DOHH2 (cell line): ENCODE results near the gene OR13H1.
"Not testable (repeated sequence)": the region's sequence is repeated elsewhere in the genome, so short reads cannot be mapped to it uniquely, and the experiment has no call there.

ENCODE experiments used
- H3F3A ChIP-seq: fragments of 200-600 bp; sonication (generic), shearing (Covaris generic); 2 replicates; pipeline ENCODE4 v1.6.0; 2016; ENCODE audit warnings: antibody characterized with exemption, mild to moderate bottlenecking; ENCODE audit not compliant: control insufficient read depth, insufficient read depth
- H3K27ac ChIP-seq: fragments of 200-600 bp; sonication (generic); 2 replicates; pipeline ENCODE4 v1.5.1; 2014; ENCODE audit warnings: low read depth, mild to moderate bottlenecking, low read length, moderate library complexity
- H3K27me3 ChIP-seq: fragments of 200-600 bp; sonication (generic); 2 replicates; pipeline ENCODE4 v1.6.1; 2014; ENCODE audit warnings: mild to moderate bottlenecking, low read length, mixed read lengths; ENCODE audit not compliant: control insufficient read depth
- H3K36me3 ChIP-seq: fragments of 200-600 bp; sonication (generic); 2 replicates; pipeline ENCODE4 v1.6.1; 2014; ENCODE audit warnings: mild to moderate bottlenecking, low read length, moderate library complexity, mixed read lengths; ENCODE audit not compliant: control insufficient read depth
- H3K4me1 ChIP-seq: fragments of 200-600 bp; sonication (generic); 2 replicates; pipeline ENCODE4 v1.6.1; 2014; ENCODE audit warnings: mild to moderate bottlenecking, low read length, mixed read lengths; ENCODE audit not compliant: control insufficient read depth
- H3K4me2 ChIP-seq: fragments of 200-600 bp; sonication (generic); 2 replicates; pipeline ENCODE4 v1.6.0; 2014; ENCODE audit warnings: mild to moderate bottlenecking, low read length, moderate library complexity
- H3K4me3 ChIP-seq: fragments of 200-600 bp; sonication (generic); 2 replicates; pipeline ENCODE4 v1.5.1; 2014; ENCODE audit warnings: mild to moderate bottlenecking, low read length, mixed read lengths
- H3K79me2 ChIP-seq: fragments of 200-600 bp; sonication (generic); 2 replicates; pipeline ENCODE4 v1.6.1; 2014; ENCODE audit warnings: mild to moderate bottlenecking, low read length, mixed read lengths; ENCODE audit not compliant: control insufficient read depth
- H3K9me2 ChIP-seq: fragments of 200-600 bp; sonication (generic); replicated peaks from 2 replicates; pipeline ENCODE4 v1.6.1; 2014; ENCODE audit warnings: mild to moderate bottlenecking, low read length, mixed read lengths; ENCODE audit not compliant: control insufficient read depth
- H3K9me3 ChIP-seq: fragments of 200-600 bp; sonication (generic); 2 replicates; pipeline ENCODE4 v1.6.1; 2014; ENCODE audit warnings: antibody characterized with exemption, low read length, mixed read lengths; ENCODE audit not compliant: control insufficient read depth, insufficient read depth
- H4K20me1 ChIP-seq: fragments of 200-600 bp; sonication (generic); 2 replicates; pipeline ENCODE4 v1.6.0; 2014; ENCODE audit warnings: low read depth, mild to moderate bottlenecking, antibody characterized with exemption, low read length, moderate library complexity; ENCODE audit not compliant: control insufficient read depth, insufficient read depth
- EZH2phosphoT487 ChIP-seq: fragments of 200-600 bp; sonication (generic); IDR thresholded peaks from 2 replicates; pipeline ENCODE4 v1.6.1; 2017; ENCODE audit warnings: borderline replicate concordance, mild to moderate bottlenecking, antibody characterized with exemption, low read length, moderate library complexity, mixed read lengths
- TF ChIP-seq, protein P1 (sequence below): fragments of 200-600 bp; sonication (generic); IDR thresholded peaks from one replicate; pipeline ENCODE4 v1.5.1; 2014; ENCODE audit warnings: antibody characterized with exemption, mild to moderate bottlenecking, low read depth, low read length; ENCODE audit not compliant: poor library complexity, severe bottlenecking

Gene OR13H1

GRCh38 chrX:131544218-131544617, 344 bp downstream of the OR13H1 start:
- Histone ChIP-seq H3K79me2 (no peaks in the 10 kb centered on the region), H3K4me2 (no peak overlapping the region), H3K4me1 (no peaks in the 10 kb centered on the region), H3K9me3 (no peaks in the 10 kb centered on the region), H3K27me3 (no peaks in the 10 kb centered on the region), H3K9me2 (no peaks in the 10 kb centered on the region), H3K27ac (no peak overlapping the region), H3K4me3 (no peak overlapping the region), H3F3A (no peaks in the 10 kb centered on the region), H3K36me3 (no peaks in the 10 kb centered on the region), H4K20me1 (no peaks in the 10 kb centered on the region)
- TF ChIP-seq, protein P1, sequence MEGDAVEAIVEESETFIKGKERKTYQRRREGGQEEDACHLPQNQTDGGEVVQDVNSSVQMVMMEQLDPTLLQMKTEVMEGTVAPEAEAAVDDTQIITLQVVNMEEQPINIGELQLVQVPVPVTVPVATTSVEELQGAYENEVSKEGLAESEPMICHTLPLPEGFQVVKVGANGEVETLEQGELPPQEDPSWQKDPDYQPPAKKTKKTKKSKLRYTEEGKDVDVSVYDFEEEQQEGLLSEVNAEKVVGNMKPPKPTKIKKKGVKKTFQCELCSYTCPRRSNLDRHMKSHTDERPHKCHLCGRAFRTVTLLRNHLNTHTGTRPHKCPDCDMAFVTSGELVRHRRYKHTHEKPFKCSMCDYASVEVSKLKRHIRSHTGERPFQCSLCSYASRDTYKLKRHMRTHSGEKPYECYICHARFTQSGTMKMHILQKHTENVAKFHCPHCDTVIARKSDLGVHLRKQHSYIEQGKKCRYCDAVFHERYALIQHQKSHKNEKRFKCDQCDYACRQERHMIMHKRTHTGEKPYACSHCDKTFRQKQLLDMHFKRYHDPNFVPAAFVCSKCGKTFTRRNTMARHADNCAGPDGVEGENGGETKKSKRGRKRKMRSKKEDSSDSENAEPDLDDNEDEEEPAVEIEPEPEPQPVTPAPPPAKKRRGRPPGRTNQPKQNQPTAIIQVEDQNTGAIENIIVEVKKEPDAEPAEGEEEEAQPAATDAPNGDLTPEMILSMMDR: no peak
- no peak for TF ChIP-seq EZH2phosphoT487

DNA sequence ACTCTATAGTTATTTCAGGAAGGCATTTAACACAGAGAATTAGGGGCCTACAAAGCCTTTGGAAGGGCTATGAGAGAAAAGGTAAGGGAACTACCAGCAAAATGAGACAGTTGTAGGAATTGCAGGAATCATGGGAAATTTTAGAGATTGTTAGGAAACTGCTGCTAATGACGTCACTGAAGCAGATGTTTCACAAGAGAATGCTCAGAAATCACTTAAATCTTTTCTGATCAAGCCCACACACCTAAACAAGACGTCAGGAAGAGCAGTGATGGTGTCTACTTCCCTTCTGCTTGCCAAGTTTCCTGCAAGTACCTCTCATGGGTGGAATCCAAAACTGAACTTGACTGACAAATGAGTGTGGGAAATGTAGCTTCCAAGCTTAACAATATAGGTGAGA, 5.1 kb downstream of the OR13H1 start:
- TF ChIP-seq, protein P1: no peak
- TF ChIP-seq EZH2phosphoT487: no peak
- H3K79me2 ChIP-seq: no peaks in the 10 kb centered on the region
- no peak overlapping the region for H3K4me3 ChIP-seq
- H3K4me2 ChIP-seq: no peak overlapping the region
- H3K9me3 ChIP-seq: no peaks in the 10 kb centered on the region
- no peaks in the 10 kb centered on the region for H3K27me3 ChIP-seq
- H3F3A ChIP-seq: no peaks in the 10 kb centered on the region
- H3K36me3 ChIP-seq: no peaks in the 10 kb centered on the region
- H4K20me1 ChIP-seq: no peaks in the 10 kb centered on the region
- H3K4me1 ChIP-seq: no peaks in the 10 kb centered on the region
- no peak overlapping the region for H3K27ac ChIP-seq
- H3K9me2 ChIP-seq: no peaks in the 10 kb centered on the region

DNA sequence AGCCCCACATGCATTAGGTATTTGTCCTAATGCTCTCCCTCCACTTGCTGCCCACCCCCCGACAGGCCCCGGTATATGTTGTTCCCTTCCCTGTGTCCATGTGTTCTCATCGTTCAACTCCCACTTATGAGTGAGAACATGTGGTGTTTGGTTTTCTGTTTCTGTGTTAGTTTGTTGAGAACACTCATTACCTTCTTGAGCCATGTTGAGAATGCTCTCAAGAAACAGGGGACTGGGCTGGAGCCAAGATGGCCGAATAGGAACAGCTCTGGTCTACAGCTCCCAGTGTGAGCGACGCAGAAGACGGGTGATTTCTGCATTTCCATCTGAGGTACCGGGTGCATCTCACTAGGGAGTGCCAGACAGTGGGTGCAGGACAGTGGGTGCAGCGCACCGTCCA, 8.6 kb downstream of the OR13H1 start:
- not testable (repeated sequence) for H4K20me1 ChIP-seq, H3K36me3 ChIP-seq, H3F3A ChIP-seq, H3K4me1 ChIP-seq, H3K4me2 ChIP-seq, H3K79me2 ChIP-seq, H3K27me3 ChIP-seq, H3K9me3 ChIP-seq, H3K4me3 ChIP-seq, H3K27ac ChIP-seq, H3K9me2 ChIP-seq

GRCh38 chrX:131558562-131558961, 14.7 kb downstream of the OR13H1 start:
- no peaks in the 10 kb centered on the region for H3K9me3 ChIP-seq
- no peaks in the 10 kb centered on the region for H3K4me1 ChIP-seq
- no peak overlapping the region for H3K4me3 ChIP-seq
- no peaks in the 10 kb centered on the region for H4K20me1 ChIP-seq
- no peak overlapping the region for H3K4me2 ChIP-seq
- no peak overlapping the region for H3K27ac ChIP-seq
- no peaks in the 10 kb centered on the region for H3F3A ChIP-seq
- H3K36me3 ChIP-seq: no peaks in the 10 kb centered on the region
- H3K9me2 ChIP-seq: no peaks in the 10 kb centered on the region
- TF ChIP-seq EZH2phosphoT487: no peak
- TF ChIP-seq, protein P1: no peak
- no peaks in the 10 kb centered on the region for H3K27me3 ChIP-seq
- H3K79me2 ChIP-seq: no peaks in the 10 kb centered on the region
